GM12874 (cell line): ENCODE results near the gene CDH4.

Experiments
- CTCF ChIP-seq: IDR thresholded peaks from 2 replicates; pipeline ENCODE4 v1.5.1; 2011; ENCODE audit warnings: low read depth, mild to moderate bottlenecking, control low read depth, low read length, moderate library complexity; ENCODE audit not compliant: insufficient read depth

The CDH4 gene

GRCh38 chr20:61726979-61727378 is 474.9 kb downstream of the CDH4 start:
- no peak for TF ChIP-seq CTCF

- TF ChIP-seq CTCF, result no peak
Observed at GRCh38 chr20:61727761-61728160, 475.7 kb downstream of the CDH4 start.

- TF ChIP-seq CTCF, result no peak
Observed at GRCh38 chr20:61728326-61728725, 476.3 kb downstream of the CDH4 start.

DNA sequence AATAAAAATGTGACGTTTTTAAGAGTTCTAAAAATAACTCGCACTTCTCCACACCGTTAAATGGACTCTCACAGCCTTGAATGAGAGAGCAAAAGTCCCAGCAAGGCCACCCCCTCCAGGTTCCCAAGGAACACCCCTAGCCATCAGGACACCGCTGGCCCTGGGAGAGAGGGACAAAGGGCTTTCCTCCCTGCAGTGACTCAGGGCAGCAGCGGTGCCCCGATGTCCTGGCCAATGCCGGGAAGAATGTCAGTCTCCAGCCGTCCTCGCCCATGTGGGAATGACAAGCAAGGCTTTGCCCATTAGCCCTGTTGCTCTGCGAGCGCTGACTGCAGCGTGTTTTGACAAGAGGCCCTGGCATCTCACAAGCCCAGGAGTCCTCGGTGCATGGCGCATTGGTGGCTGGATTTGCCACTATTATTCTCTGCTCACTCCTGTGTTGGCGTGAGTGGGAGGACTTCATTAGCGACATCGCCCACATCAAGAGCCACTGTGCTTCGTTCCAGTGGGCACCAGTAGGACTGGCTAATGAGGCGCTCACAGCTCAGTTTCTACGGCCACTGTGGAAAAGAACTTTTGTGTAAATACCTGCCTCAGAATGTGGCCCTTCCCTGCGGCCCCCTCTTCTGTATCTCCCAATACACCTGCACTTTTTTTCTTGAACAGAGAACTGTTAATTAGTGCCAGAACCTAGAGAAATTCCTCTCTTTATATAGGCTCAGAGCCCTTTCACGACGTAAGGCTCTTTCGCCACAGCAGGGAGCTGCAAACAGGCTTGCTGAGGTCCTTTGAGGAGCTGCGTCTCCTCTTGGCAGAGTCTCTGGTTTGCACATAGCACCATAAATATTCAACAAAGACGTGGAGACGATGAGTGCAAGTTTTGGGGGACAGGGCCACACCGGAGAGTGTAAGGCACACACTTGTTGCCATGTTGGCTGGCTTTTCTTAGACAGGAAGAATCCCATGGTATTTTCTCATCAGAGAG is 477.0 kb downstream of the CDH4 start:
- no peak for TF ChIP-seq CTCF

- no peak for TF ChIP-seq CTCF
Observed at GRCh38 chr20:61730631-61731362, 478.7 kb downstream of the CDH4 start.

GRCh38 chr20:61731363-61732181 is 479.5 kb downstream of the CDH4 start:
- no peak for TF ChIP-seq CTCF
